Epithelial cell of proximal tubule (primary cell): ENCODE measurements around the gene DGLUCY. TPM values are rescaled to one million over a fixed set of nuclear protein-coding genes. Genes with fewer than 3 reads are reported as not detected.
"Not testable (repeated sequence)": the region's sequence is repeated elsewhere in the genome, so short reads cannot be mapped to it uniquely, and the experiment has no call there.

Source experiments
- DNase-seq: peaks from one replicate; pipeline ENCODE4 v3.0.0-alpha.2; 2011; ENCODE audit warnings: low read depth
- H3K4me3 ChIP-seq: 2 replicates; pipeline ENCODE4 v1.5.1; 2011; ENCODE audit warnings: low read depth, mild to moderate bottlenecking, low read length
- CTCF ChIP-seq: conservative IDR thresholded peaks from 2 replicates; pipeline ENCODE4 v1.5.1; 2012; ENCODE audit warnings: low read depth, mild to moderate bottlenecking, low read length
- total RNA-seq: library from RNA; depleted of rRNA; stranded (reverse); fragments of >200 nt; gene quantifications from 2 replicates; pipeline ENCODE4 v1.2.3, GENCODE V29; 2015

The DGLUCY gene
- total RNA-seq, 1 donor from 2014 or later: 21.6 TPM

GRCh38 chr14:91080071-91080470, 33.8 kb upstream of the DGLUCY start:
- H3K4me3 ChIP-seq: no peak overlapping the region
- no peak for TF ChIP-seq CTCF
- DNase-seq: no peak

GRCh38 chr14:91082282-91082681, 31.6 kb upstream of the DGLUCY start:
- no peak overlapping the region for H3K4me3 ChIP-seq
- DNase-seq: no peak
- no peak for TF ChIP-seq CTCF

GRCh38 chr14:91084516-91084915, 29.4 kb upstream of the DGLUCY start:
- no peak for TF ChIP-seq CTCF
- H3K4me3 ChIP-seq: no peak overlapping the region
- no peak for DNase-seq

- not testable (repeated sequence) for H3K4me3 ChIP-seq
Observed at GRCh38 chr14:91087470-91087869, 26.4 kb upstream of the DGLUCY start.

GRCh38 chr14:91088585-91089235, 25.2 kb upstream of the DGLUCY start:
- no peak for TF ChIP-seq CTCF
- DNase-seq: no peak
- H3K4me3 ChIP-seq: no peak overlapping the region

More at GRCh38 chr14:91087470-91087869, 26.4 kb upstream of the DGLUCY start:
- DNase-seq: not testable (repeated sequence)

GRCh38 chr14:91089958-91090535, 23.8 kb upstream of the DGLUCY start:
- TF ChIP-seq CTCF: no peak
- no peak overlapping the region for H3K4me3 ChIP-seq
- no peak for DNase-seq

GRCh38 chr14:91090743-91091142, 23.1 kb upstream of the DGLUCY start:
- no peak overlapping the region for H3K4me3 ChIP-seq
- TF ChIP-seq CTCF: no peak
- DNase-seq: no peak
